Hematopoietic multipotent progenitor cell treated with erythropoietin and hydrocortisone succinate and interleukin-3 and kit ligand, for 4 days (in vitro differentiated cells): ENCODE measurements around the gene STXBP1.
A peak's percentile ranks its signal among the peaks of the same experiment; 100 is the strongest.

Source experiments
- DNase-seq: peaks from one replicate; pipeline ENCODE4 v3.0.0-alpha.2; 2015

The STXBP1 gene

GRCh38 chr9:127694890-127695720 lies 83.0 kb downstream of the STXBP1 start:
- no peak for DNase-seq

- DNase-seq, result no peak
Measured at GRCh38 chr9:127697575-127697974, 85.5 kb downstream of the STXBP1 start.

- no peak for DNase-seq
Measured at GRCh38 chr9:127698386-127698785, 86.3 kb downstream of the STXBP1 start.

- peak; percentile 97 for DNase-seq
Measured at GRCh38 chr9:127698985-127699670, 87.1 kb downstream of the STXBP1 start.

GRCh38 chr9:127700140-127700539 lies 88.1 kb downstream of the STXBP1 start:
- no peak for DNase-seq

GRCh38 chr9:127700594-127701255 lies 88.6 kb downstream of the STXBP1 start:
- DNase-seq, result no peak

GRCh38 chr9:127703289-127703946 lies 91.3 kb downstream of the STXBP1 start:
- no peak for DNase-seq

GRCh38 chr9:127705577-127706379 lies 93.7 kb downstream of the STXBP1 start:
- DNase-seq, result no peak

- DNase-seq, result no peak
Measured at GRCh38 chr9:127706836-127707241, 94.8 kb downstream of the STXBP1 start, which contains the start of gene CFAP157. Gene CFAP157, plus strand, starts transcription at chr9:127706988. Its CDS starts 44 bp downstream, at chr9:127707032.

GRCh38 chr9:127707766-127708165 lies 95.7 kb downstream of the STXBP1 start:
- peak; percentile 27 for DNase-seq

- DNase-seq, result no peak
Measured at GRCh38 chr9:127708952-127709587, 97.0 kb downstream of the STXBP1 start.

- no peak for DNase-seq
Measured at GRCh38 chr9:127710204-127710783, 98.2 kb downstream of the STXBP1 start.

GRCh38 chr9:127711226-127711701 lies 99.2 kb downstream of the STXBP1 start:
- peak; percentile 75 for DNase-seq

- DNase-seq, result peak; percentile 29
Measured at GRCh38 chr9:127711831-127712274, 99.8 kb downstream of the STXBP1 start.

GRCh38 chr9:127712371-127712770 lies 100.3 kb downstream of the STXBP1 start:
- no peak for DNase-seq

GRCh38 chr9:127712867-127713266 lies 100.8 kb downstream of the STXBP1 start:
- no peak for DNase-seq

GRCh38 chr9:127714020-127714750 lies 102.1 kb downstream of the STXBP1 start:
- DNase-seq, result no peak

GRCh38 chr9:127714951-127715469 lies 102.9 kb downstream of the STXBP1 start:
- peak; percentile 42 for DNase-seq

GRCh38 chr9:127715470-127716337 lies 103.6 kb downstream of the STXBP1 start, which contains the start of the genes PTRH1 and TTC16:
Gene PTRH1, minus strand, starts transcription at chr9:127715663. Its CDS starts 24 bp downstream, at chr9:127715639.
Gene TTC16, plus strand, starts transcription at chr9:127716079. Its CDS starts 67 bp downstream, at chr9:127716146.
- peak; percentile 98 for DNase-seq
